ENCODE measurements around the gene E2F8.

E2F8 gene

DNA sequence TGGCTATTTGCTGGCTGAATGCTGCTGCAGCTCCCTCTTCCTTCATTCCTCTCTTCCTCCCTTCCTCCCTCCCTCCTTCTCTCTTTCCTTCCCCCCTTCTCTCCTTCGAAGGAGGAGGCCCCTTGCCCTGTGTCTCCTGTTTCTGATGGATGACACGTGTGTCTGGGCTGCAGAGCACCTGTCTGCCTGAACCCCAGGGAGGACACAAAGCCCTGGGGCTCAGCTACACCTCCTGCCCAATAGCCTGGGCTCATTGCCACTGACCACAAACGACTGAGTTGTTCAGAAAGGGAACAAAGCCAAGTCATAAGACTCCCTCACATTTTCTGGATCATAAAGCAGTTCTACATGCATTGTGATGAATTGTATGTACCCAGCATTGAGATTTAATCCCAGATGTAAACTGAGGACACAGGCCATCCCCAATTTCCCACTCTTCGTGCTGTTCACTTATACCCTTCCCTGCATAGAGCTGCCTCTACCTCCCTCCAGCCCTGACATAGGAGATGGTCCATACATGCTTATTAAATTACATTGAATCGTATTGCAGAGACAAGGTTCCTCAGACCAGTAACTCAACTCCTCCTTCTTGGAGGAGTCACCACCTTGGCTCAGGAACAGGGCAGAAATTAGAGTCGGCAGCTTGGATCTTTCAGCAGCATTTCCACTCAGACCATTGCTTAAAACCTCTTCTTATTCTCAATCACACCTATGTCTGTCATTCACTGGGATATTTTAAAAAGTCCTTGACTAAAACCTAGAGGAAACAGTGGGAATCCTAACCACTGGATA is 40.1 kb downstream of the E2F8 start:
- H3K4me1 ChIP-seq, result peaks cover 4% of the 10 kb centered on the region; the same call in 1 of the 2 replicates
- no peaks in the 10 kb centered on the region for H3K27me3 ChIP-seq (ENCODE audit: low read depth)
- in situ Hi-C loops (cut with MboI; ENCODE audit: low sequenced_read_pairs), result no loop called here
- DNase-seq (ENCODE audit: low spot score in 2 of 2), result no peak
- no peaks in the 10 kb centered on the region for H3K36me3 ChIP-seq (replicated peaks)
- no peaks in the 10 kb centered on the region for H3K9me3 ChIP-seq
- H3K4me3 ChIP-seq, result no peak overlapping the region

GRCh38 chr11:19199771-19200170 is 41.0 kb downstream of the E2F8 start:
- DNase-seq (ENCODE audit: low spot score in 2 of 2), result no peak
- peaks cover 4% of the 10 kb centered on the region; the same call in 1 of the 2 replicates for H3K4me1 ChIP-seq
- no peak overlapping the region for H3K4me3 ChIP-seq
- no peaks in the 10 kb centered on the region for H3K36me3 ChIP-seq (replicated peaks)
- in situ Hi-C loops (cut with MboI; ENCODE audit: low sequenced_read_pairs), result no loop called here
- no peaks in the 10 kb centered on the region for H3K9me3 ChIP-seq
- no peaks in the 10 kb centered on the region for H3K27me3 ChIP-seq (ENCODE audit: low read depth)

DNA sequence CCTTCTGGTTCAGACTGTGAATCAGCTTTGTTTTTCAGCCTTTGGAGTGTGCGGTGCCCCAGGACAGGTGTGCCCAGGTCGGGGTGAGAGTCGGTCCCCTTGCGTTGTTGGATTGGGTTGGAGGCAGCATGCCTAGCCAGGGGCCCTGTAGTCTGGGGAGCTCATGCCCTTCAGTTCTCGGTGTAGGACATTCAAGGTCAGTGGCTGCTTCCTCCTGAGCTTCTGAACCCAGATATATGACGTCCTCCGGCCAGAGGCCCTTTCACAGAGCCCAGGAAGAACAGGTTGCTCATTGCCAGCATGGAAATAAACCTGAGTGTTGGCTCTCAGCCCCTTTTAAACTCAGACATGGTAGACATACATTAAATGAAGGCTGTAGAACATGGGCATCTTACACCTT is 41.7 kb downstream of the E2F8 start:
- Histone ChIP-seq H3K9me3 (no peaks in the 10 kb centered on the region), H3K36me3 (replicated peaks) (no peaks in the 10 kb centered on the region), H3K27me3 (ENCODE audit: low read depth) (no peaks in the 10 kb centered on the region), H3K4me1 (peaks cover 4% of the 10 kb centered on the region; the same call in 1 of the 2 replicates), H3K4me3 (no peak overlapping the region)
- in situ Hi-C loops (cut with MboI; ENCODE audit: low sequenced_read_pairs), result no loop called here
- no peak for DNase-seq (ENCODE audit: low spot score in 2 of 2)

DNA sequence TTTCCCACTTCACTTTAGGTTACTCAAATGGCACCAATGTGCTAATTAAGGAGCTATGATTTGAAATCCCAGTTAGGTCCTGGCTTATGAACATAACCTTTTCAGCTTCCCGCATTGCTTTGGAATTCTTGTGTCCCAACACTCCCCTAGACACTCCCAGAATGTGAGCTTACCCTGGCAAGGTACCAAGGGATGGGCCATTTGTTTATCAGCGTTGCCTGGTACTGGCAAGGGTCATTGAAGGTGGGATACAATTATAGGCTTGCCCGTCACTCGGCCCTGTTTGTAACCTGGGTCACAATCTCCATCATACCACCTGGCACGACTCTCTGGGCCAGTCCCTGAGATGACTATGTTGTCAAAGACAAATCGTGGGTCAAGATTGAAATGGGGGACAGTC is 44.3 kb downstream of the E2F8 start:
- Histone ChIP-seq H3K4me1 (peaks cover 4% of the 10 kb centered on the region; the same call in 1 of the 2 replicates), H3K27me3 (ENCODE audit: low read depth) (no peaks in the 10 kb centered on the region), H3K4me3 (no peak overlapping the region), H3K9me3 (no peaks in the 10 kb centered on the region), H3K36me3 (replicated peaks) (no peaks in the 10 kb centered on the region)
- in situ Hi-C loops (cut with MboI; ENCODE audit: low sequenced_read_pairs), result no loop called here
- no peak for DNase-seq (ENCODE audit: low spot score in 2 of 2)

- no peaks in the 10 kb centered on the region for H3K27me3 ChIP-seq (ENCODE audit: low read depth)
- H3K36me3 ChIP-seq (replicated peaks), result no peaks in the 10 kb centered on the region
- in situ Hi-C loops (cut with MboI; ENCODE audit: low sequenced_read_pairs), result no loop called here
- H3K9me3 ChIP-seq, result no peaks in the 10 kb centered on the region
- H3K4me1 ChIP-seq, result peaks cover 3% of the 10 kb centered on the region; the same call in 1 of the 2 replicates
- no peak for DNase-seq (ENCODE audit: low spot score in 2 of 2)
- no peak overlapping the region for H3K4me3 ChIP-seq
These were observed 46.0 kb downstream of the E2F8 start for GRCh38 chr11:19194620-19195308.

- Histone ChIP-seq H3K4me3 (no peak overlapping the region), H3K9me3 (no peaks in the 10 kb centered on the region), H3K4me1 (peaks cover 5% of the 10 kb centered on the region), H3K27me3 (ENCODE audit: low read depth) (no peaks in the 10 kb centered on the region), H3K36me3 (replicated peaks) (no peaks in the 10 kb centered on the region)
- no peak for DNase-seq (ENCODE audit: low spot score in 2 of 2)
- in situ Hi-C loops (cut with MboI; ENCODE audit: low sequenced_read_pairs), result no loop called here
These were observed 46.8 kb downstream of the E2F8 start for GRCh38 chr11:19193916-19194315.

GRCh38 chr11:19191530-19192169 is 49.1 kb downstream of the E2F8 start:
- Histone ChIP-seq H3K4me1 (peaks cover 23% of the 10 kb centered on the region), H3K9me3 (no peaks in the 10 kb centered on the region), H3K36me3 (replicated peaks) (no peaks in the 10 kb centered on the region), H3K27me3 (ENCODE audit: low read depth) (no peaks in the 10 kb centered on the region), H3K4me3 (no peak overlapping the region)
- no peak for DNase-seq (ENCODE audit: low spot score in 2 of 2)
- in situ Hi-C loops (cut with MboI; ENCODE audit: low sequenced_read_pairs), result no loop called here

GRCh38 chr11:19187833-19188258 is 52.9 kb downstream of the E2F8 start:
- Histone ChIP-seq H3K4me3 (no peak overlapping the region), H3K4me1 (peaks cover 23% of the 10 kb centered on the region), H3K27me3 (ENCODE audit: low read depth) (no peaks in the 10 kb centered on the region), H3K36me3 (replicated peaks) (no peaks in the 10 kb centered on the region), H3K9me3 (no peaks in the 10 kb centered on the region)
- in situ Hi-C loops (cut with MboI; ENCODE audit: low sequenced_read_pairs), result no loop called here
- DNase-seq (ENCODE audit: low spot score in 2 of 2), result peak; percentile 79 to 98

- Histone ChIP-seq H3K36me3 (replicated peaks) (no peaks in the 10 kb centered on the region), H3K4me1 (peaks cover 24% of the 10 kb centered on the region), H3K9me3 (no peaks in the 10 kb centered on the region), H3K4me3 (no peak overlapping the region), H3K27me3 (ENCODE audit: low read depth) (no peaks in the 10 kb centered on the region)
- in situ Hi-C loops (cut with MboI; ENCODE audit: low sequenced_read_pairs), result no loop called here
- DNase-seq (ENCODE audit: low spot score in 2 of 2), result peak in 1 of 2 experiments; percentile 74
These were observed 53.5 kb downstream of the E2F8 start for GRCh38 chr11:19187114-19187832.

DNA sequence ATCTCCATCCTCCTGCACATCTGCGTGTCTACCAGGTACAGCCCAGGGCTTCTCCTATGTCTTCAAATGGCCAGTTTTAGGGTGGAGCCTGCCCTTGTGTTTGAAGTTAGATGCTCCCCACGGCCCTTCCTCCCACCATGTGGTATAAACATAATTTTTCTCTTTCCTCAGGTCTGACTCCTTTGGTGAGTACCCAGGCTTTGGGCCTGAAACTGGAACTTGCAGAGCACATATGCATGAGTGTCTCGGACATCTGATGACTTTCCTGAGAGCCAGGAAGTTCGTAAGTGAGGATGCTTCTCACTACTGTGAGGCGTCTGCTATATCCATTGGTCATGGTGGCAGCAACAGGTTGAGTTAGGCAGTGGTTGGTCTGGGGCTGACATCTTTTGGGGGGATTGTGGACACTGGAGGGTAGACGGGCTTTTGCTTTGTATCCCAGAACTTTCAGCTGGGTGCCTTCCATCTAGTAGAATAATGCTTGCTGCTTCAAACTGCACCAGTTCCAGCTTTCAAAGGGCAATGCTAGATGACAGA is 55.2 kb downstream of the E2F8 start:
- Histone ChIP-seq H3K9me3 (no peaks in the 10 kb centered on the region), H3K27me3 (ENCODE audit: low read depth) (no peaks in the 10 kb centered on the region), H3K4me1 (peaks cover 34% of the 10 kb centered on the region), H3K36me3 (replicated peaks) (no peaks in the 10 kb centered on the region), H3K4me3 (no peak overlapping the region)
- in situ Hi-C loops (cut with MboI; ENCODE audit: low sequenced_read_pairs), result no loop called here
- no peak for DNase-seq (ENCODE audit: low spot score in 2 of 2)

- no peaks in the 10 kb centered on the region for H3K9me3 ChIP-seq
- in situ Hi-C loops (cut with MboI; ENCODE audit: low sequenced_read_pairs), result no loop called here
- no peaks in the 10 kb centered on the region for H3K36me3 ChIP-seq (replicated peaks)
- no peak overlapping the region for H3K4me3 ChIP-seq
- H3K27me3 ChIP-seq (ENCODE audit: low read depth), result no peaks in the 10 kb centered on the region
- H3K4me1 ChIP-seq, result peaks cover 34% of the 10 kb centered on the region
- DNase-seq (ENCODE audit: low spot score in 2 of 2), result no peak
These were observed 55.7 kb downstream of the E2F8 start for GRCh38 chr11:19185036-19185435.

DNA sequence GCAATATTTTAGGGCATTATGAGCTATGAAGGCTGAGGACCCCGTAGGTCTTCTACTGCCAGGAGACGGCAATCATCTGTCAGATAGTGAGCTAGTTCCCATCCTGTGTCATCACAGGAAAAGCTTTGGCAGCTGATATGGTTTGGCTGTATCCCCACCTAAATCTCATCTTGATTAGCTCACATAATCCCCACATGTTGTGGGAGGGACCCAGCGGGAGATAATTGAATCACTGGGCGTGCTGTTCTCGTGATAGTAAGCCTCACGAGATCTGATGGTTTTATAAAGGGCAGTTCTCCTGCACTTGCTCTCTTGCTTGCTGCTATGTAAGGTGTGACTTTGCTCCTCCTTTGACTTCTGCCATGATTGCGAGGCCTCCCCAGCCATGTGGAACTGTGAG is 57.1 kb downstream of the E2F8 start:
- no peak for DNase-seq (ENCODE audit: low spot score in 2 of 2)
- Histone ChIP-seq H3K36me3 (replicated peaks) (no peaks in the 10 kb centered on the region), H3K4me1 (peaks cover 27% of the 10 kb centered on the region), H3K4me3 (no peak overlapping the region), H3K9me3 (no peaks in the 10 kb centered on the region), H3K27me3 (ENCODE audit: low read depth) (no peaks in the 10 kb centered on the region)
- in situ Hi-C loops (cut with MboI; ENCODE audit: low sequenced_read_pairs), result no loop called here

- Histone ChIP-seq H3K36me3 (replicated peaks) (0 out of 2 replicates have a peak, but pooled peaks cover 2% of the 10 kb centered on the region), H3K4me1 (peaks cover 12% of the 10 kb centered on the region), H3K27me3 (ENCODE audit: low read depth) (no peaks in the 10 kb centered on the region), H3K4me3 (no peak overlapping the region), H3K9me3 (no peaks in the 10 kb centered on the region)
- in situ Hi-C loops (cut with MboI; ENCODE audit: low sequenced_read_pairs), result no loop called here
- DNase-seq (ENCODE audit: low spot score in 2 of 2), result peak in 1 of 2 experiments; percentile 53
These were observed 59.0 kb downstream of the E2F8 start for GRCh38 chr11:19181531-19182261.

Data from HAP-1 (cell line).